G401.6 (cell line): Measurements from ENCODE around the gene CDH23.

ENCODE experiments used
- FAIRE-seq: peaks from 2 replicates; lab custom pipeline; 2012; peaks lifted over from hg19 to GRCh38; lab: Jason Lieb, UNC

The CDH23 gene

GRCh38 chr10:71805776-71806703 is 409.3 kb downstream of the CDH23 start:
- no peak for FAIRE-seq

- FAIRE-seq: no peak
These were observed 410.2 kb downstream of the CDH23 start for GRCh38 chr10:71806704-71807556.

GRCh38 chr10:71807557-71808510 is 411.1 kb downstream of the CDH23 start:
- FAIRE-seq: no peak

GRCh38 chr10:71809628-71810027 is 412.9 kb downstream of the CDH23 start:
- no peak for FAIRE-seq

- FAIRE-seq: no peak
These were observed 413.5 kb downstream of the CDH23 start for GRCh38 chr10:71810048-71810750.

GRCh38 chr10:71811351-71811750 is 414.6 kb downstream of the CDH23 start:
- FAIRE-seq: no peak

GRCh38 chr10:71812016-71812912 is 415.5 kb downstream of the CDH23 start:
- no peak for FAIRE-seq

- FAIRE-seq: no peak
These were observed 416.3 kb downstream of the CDH23 start for GRCh38 chr10:71812913-71813590.

- no peak for FAIRE-seq
These were observed 418.2 kb downstream of the CDH23 start for GRCh38 chr10:71814922-71815411.

- no peak for FAIRE-seq
These were observed 418.9 kb downstream of the CDH23 start for GRCh38 chr10:71815515-71816130.

- no peak for FAIRE-seq
These were observed 419.7 kb downstream of the CDH23 start for GRCh38 chr10:71816421-71816851.

GRCh38 chr10:71816936-71817618 is 420.4 kb downstream of the CDH23 start:
- no peak for FAIRE-seq

- no peak for FAIRE-seq
These were observed 421.3 kb downstream of the CDH23 start for GRCh38 chr10:71817831-71818655.

GRCh38 chr10:71818674-71819260 is 422.0 kb downstream of the CDH23 start:
- no peak for FAIRE-seq

GRCh38 chr10:71819441-71819861 is 422.7 kb downstream of the CDH23 start:
- no peak for FAIRE-seq

GRCh38 chr10:71819985-71820384 is 423.3 kb downstream of the CDH23 start:
- FAIRE-seq: no peak

GRCh38 chr10:71820966-71821365 is 424.2 kb downstream of the CDH23 start:
- no peak for FAIRE-seq
